SK-N-SH treated with all-trans-retinoic acid at 6 μM for 48 hours (cell line): ENCODE data around the gene AGTRAP.

Experiments
- ATAC-seq: fragments of 200-7000 bp; cut with Tn5 transposase; 3 replicates; pipeline ENCODE4 v1.9.1; 2020; ENCODE audit warnings: mild to moderate bottlenecking, moderate library complexity
- ARNTL ChIP-seq: fragments of 450-650 bp; formaldehyde crosslinking; IDR thresholded peaks from 2 replicates; pipeline ENCODE4 v1.5.0; 2020; ENCODE audit warnings: low read depth, mild to moderate bottlenecking, moderate library complexity, borderline replicate concordance
- BACH2 ChIP-seq: fragments of 250-450 bp; sonication (Bioruptor Pico); IDR thresholded peaks from 2 replicates; pipeline ENCODE4 v1.9.0; 2021; ENCODE audit warnings: mild to moderate bottlenecking, borderline replicate concordance
- CREB5 ChIP-seq: fragments of 250-450 bp; sonication (Bioruptor Pico); IDR thresholded peaks from 2 replicates; pipeline ENCODE4 v1.5.1; 2020; ENCODE audit warnings: low read depth, mild to moderate bottlenecking, moderate library complexity
- CSRNP3 ChIP-seq: fragments of 250-450 bp; sonication (Bioruptor Pico); IDR thresholded peaks from 2 replicates; pipeline ENCODE4 v1.5.1; 2021; ENCODE audit warnings: mild to moderate bottlenecking, moderate library complexity
- ESRRG ChIP-seq: fragments of 250-450 bp; sonication (Bioruptor Pico); IDR thresholded peaks from 2 replicates; pipeline ENCODE4 v1.6.1; 2021; ENCODE audit warnings: mild to moderate bottlenecking
- GLIS3 ChIP-seq: fragments of 250-450 bp; sonication (Bioruptor Pico); IDR thresholded peaks from 2 replicates; pipeline ENCODE4 v1.5.0; 2020; ENCODE audit warnings: mild to moderate bottlenecking, moderate library complexity
- ISL1 ChIP-seq: fragments of 250-450 bp; sonication (Bioruptor Pico); IDR thresholded peaks from 2 replicates; pipeline ENCODE4 v2.1.2; 2022; ENCODE audit warnings: mild to moderate bottlenecking, moderate library complexity
- OSR1 ChIP-seq: fragments of 250-450 bp; sonication (Bioruptor Pico); IDR thresholded peaks from 2 replicates; pipeline ENCODE4 v1.8.0; 2022; ENCODE audit warnings: moderate library complexity, mild to moderate bottlenecking, inconsistent platforms
- PATZ1 ChIP-seq: fragments of 250-450 bp; sonication (Bioruptor Pico); IDR thresholded peaks from 2 replicates; pipeline ENCODE4 v1.8.0; 2020; ENCODE audit warnings: mild to moderate bottlenecking, moderate library complexity, borderline replicate concordance
- POU6F1 ChIP-seq: fragments of 250-450 bp; sonication (Bioruptor Pico); IDR thresholded peaks from 2 replicates; pipeline ENCODE4 v1.8.0; 2021; ENCODE audit warnings: low read depth, mild to moderate bottlenecking, moderate library complexity, borderline replicate concordance
- PPARA ChIP-seq: fragments of 250-450 bp; sonication (Bioruptor Pico); IDR thresholded peaks from 2 replicates; pipeline ENCODE4 v1.5.0; 2020; ENCODE audit warnings: mild to moderate bottlenecking, borderline replicate concordance
- RARB ChIP-seq: fragments of 250-450 bp; sonication (Bioruptor Pico); IDR thresholded peaks from 2 replicates; pipeline ENCODE4 v1.8.0; 2021; ENCODE audit warnings: mild to moderate bottlenecking, moderate library complexity
- SNAI2 ChIP-seq: fragments of 250-450 bp; sonication (Bioruptor Pico); IDR thresholded peaks from 2 replicates; pipeline ENCODE4 v1.5.0; 2020; ENCODE audit warnings: mild to moderate bottlenecking, moderate library complexity
- TCF4 ChIP-seq: fragments of 250-450 bp; sonication (Bioruptor Pico); IDR thresholded peaks from 2 replicates; pipeline ENCODE4 v1.8.0; 2021; ENCODE audit warnings: mild to moderate bottlenecking, moderate library complexity, borderline replicate concordance
- ZC3H10 ChIP-seq: fragments of 250-450 bp; sonication (Bioruptor Pico); IDR thresholded peaks from 2 replicates; pipeline ENCODE4 v1.5.1; 2021; ENCODE audit warnings: mild to moderate bottlenecking, moderate library complexity
- ZFP3 ChIP-seq: fragments of 250-450 bp; sonication (Bioruptor Pico); IDR thresholded peaks from 2 replicates; pipeline ENCODE4 v1.5.0; 2020; ENCODE audit warnings: mild to moderate bottlenecking, moderate library complexity
- ZFP30 ChIP-seq: fragments of 450-650 bp; formaldehyde crosslinking; IDR thresholded peaks from 2 replicates; pipeline ENCODE4 v1.5.0; 2022; ENCODE audit warnings: mild to moderate bottlenecking, moderate library complexity
- ZNF565 ChIP-seq: fragments of 450-650 bp; formaldehyde crosslinking; conservative IDR thresholded peaks from 2 replicates; pipeline ENCODE4 v1.5.0; 2020; ENCODE audit warnings: low read depth, mild to moderate bottlenecking, moderate library complexity
- ZNF70 ChIP-seq: fragments of 450-650 bp; formaldehyde crosslinking; IDR thresholded peaks from 2 replicates; pipeline ENCODE4 v1.5.0; 2020; ENCODE audit warnings: mild to moderate bottlenecking, moderate library complexity
- ZNF8 ChIP-seq: fragments of 450-650 bp; formaldehyde crosslinking; IDR thresholded peaks from 2 replicates; pipeline ENCODE4 v1.5.0; 2020; ENCODE audit warnings: mild to moderate bottlenecking, moderate library complexity

The AGTRAP gene

GRCh38 chr1:11779715-11780379 lies 43.9 kb downstream of the AGTRAP start:
- ATAC-seq, result no peak
- TF ChIP-seq ZFP30 (no peak), CREB5 (CRISPR knock-in tag) (no peak), ARNTL (CRISPR knock-in tag) (no peak), ZNF8 (CRISPR knock-in tag) (no peak), SNAI2 (no peak), OSR1 (CRISPR knock-in tag) (no peak), ZNF70 (no peak), PATZ1 (CRISPR knock-in tag) (no peak), ZC3H10 (CRISPR knock-in tag) (no peak), TCF4 (no peak), CSRNP3 (CRISPR knock-in tag) (no peak), ZNF565 (CRISPR knock-in tag) (no peak), PPARA (no peak), ESRRG (CRISPR knock-in tag) (no peak), ZFP3 (CRISPR knock-in tag) (no peak), GLIS3 (no peak)
- TF ChIP-seq, all 23 proteins: peak for 0

GRCh38 chr1:11780380-11781147 lies 44.6 kb downstream of the AGTRAP start:
- no peak for ATAC-seq
- TF ChIP-seq ZNF8 (CRISPR knock-in tag) (no peak), GLIS3 (no peak), CREB5 (CRISPR knock-in tag) (no peak), ARNTL (CRISPR knock-in tag) (no peak), ZFP3 (CRISPR knock-in tag) (no peak), ISL1 (no peak)

- TF ChIP-seq POU6F1 (CRISPR knock-in tag) (no peak), ZC3H10 (CRISPR knock-in tag) (no peak), ISL1 (no peak), ARNTL (CRISPR knock-in tag) (no peak), PPARA (no peak), CREB5 (CRISPR knock-in tag) (no peak), RARB (no peak), ESRRG (CRISPR knock-in tag) (no peak), GLIS3 (no peak), BACH2 (no peak)
- no peak for ATAC-seq
Observed at GRCh38 chr1:11781297-11781696, 45.4 kb downstream of the AGTRAP start.
